ENCODE measurements around the gene PLEKHA5.

PLEKHA5 gene

GRCh38 chr12:19234981-19235871 is 105.7 kb downstream of the PLEKHA5 start:
- DNase-seq: no peak

- no peak for DNase-seq
Observed at GRCh38 chr12:19236656-19237055, 107.1 kb downstream of the PLEKHA5 start.

GRCh38 chr12:19238540-19238939 is 109.0 kb downstream of the PLEKHA5 start:
- DNase-seq: no peak

- no peak for DNase-seq
Observed at GRCh38 chr12:19239102-19239501, 109.6 kb downstream of the PLEKHA5 start.

DNA sequence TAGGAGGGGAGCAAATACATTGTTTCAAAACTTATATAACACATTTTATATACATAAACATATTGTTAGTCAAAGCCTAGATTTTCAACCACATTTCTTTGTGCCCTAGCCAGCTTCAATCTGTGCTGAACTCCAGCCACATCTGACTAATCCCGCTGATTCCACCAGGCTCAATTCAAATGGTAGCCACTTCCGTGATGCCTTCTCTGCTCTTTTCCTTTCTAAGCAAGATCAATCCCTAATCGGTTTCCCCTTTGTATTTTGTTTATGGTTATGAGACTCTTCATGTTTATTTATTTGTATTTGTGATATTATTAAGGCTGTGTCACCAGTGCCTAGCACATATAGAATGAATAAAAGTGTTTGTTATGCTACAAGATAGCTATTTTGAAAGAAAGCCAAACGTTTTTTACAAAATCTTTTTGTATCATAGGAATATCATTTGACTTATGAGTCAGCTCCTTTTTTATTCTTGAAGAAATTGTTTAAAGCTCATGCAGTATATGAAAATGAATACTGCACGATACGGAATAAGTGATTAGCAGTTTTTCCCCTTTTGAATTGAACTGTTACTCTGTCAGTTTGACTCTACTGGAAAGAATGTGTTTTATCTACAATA is 110.2 kb downstream of the PLEKHA5 start:
- DNase-seq: no peak

DNA sequence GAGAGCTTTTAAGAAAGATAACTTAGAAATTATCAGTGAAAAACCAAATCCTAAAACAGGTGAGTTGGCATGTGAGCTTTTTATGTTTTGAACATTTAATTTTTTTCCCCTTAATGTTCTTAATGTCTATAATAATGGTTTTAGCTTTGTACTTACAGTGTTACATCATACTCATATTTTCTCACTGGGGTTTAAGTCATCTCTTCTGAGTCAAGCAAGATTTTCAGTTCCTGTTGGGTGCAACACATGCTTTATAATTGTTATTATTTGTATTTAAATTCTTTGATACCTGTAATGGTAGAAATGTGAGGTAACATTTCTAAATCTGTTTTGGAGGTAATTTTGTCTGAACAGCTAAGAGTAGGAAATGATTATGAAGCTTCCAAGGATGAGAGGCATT is 113.0 kb downstream of the PLEKHA5 start:
- DNase-seq: no peak

DNA sequence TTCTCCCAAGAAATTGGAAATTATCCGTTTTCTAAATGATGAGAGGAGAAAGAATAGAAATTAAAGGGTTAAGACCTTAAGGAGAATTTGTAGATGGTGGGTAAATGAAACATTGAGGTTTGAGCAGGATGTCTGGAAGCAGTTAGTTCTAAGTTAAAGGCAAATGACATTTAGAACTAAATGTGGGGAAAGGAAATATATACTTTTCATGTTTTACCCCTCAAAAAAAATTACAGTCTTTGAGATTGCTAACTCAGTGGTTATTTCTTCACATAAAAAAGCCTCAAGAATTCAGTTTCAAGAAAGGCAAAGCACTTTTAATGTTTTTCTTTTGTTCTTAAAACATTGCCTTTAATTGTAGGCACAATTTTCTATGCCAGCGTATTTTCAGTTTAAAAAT is 114.0 kb downstream of the PLEKHA5 start:
- no peak for DNase-seq

DNA sequence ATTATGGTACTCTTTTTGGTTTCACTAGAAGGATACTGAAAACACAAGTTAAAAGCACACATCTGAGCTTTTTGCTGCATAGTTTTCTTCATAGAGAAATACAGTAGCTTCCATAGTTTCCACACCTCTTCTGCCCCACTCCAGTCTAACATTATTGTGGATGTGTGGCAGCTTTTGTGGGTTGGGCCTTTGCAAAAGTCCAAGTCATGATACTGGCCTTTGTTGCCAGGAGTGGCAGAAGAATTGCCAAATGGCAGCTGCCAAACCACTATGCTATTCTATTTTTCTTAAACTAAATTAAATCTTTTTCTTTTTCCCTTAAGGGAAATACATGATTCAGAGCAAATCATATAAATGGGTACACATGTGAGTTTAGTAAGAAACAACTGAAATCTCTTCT is 114.8 kb downstream of the PLEKHA5 start:
- DNase-seq: no peak

DNA sequence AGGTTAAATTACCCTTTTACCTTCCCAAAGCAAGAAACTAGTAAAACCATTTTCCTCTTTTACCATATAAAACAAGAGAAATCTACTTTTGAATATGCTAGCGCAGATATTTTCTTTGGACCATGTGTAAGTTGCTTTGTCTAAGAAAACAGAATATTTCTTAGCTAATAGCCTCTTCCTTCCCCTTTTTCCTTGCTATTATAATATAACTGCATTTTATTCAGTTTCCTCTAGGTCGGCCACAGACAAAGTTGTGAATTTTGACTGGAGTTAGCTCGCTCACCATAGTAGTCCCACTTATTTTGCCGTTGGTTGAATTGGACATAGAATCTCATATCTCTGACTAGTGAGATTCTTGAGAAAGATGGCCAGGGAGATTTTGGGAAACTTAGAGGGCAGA is 115.6 kb downstream of the PLEKHA5 start:
- DNase-seq: no peak

DNA sequence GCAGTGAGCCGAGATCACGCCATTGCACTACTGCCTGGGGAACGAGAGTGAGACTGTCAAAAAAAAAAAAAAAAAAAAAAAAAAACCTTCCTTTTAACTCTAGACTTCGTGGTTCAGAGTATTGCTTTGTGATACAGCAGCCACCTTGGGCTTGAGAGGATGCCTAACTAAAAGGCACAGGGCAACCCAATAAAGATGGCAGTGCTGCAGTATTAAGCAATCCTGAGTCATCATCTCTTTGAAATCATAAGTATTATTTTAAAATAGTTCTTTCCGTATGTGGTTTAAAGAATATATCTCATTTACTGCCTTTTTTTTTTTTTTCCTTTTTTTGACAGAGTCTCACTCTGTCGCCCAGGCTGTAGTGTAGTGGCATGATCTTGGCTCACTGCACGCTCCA is 116.1 kb downstream of the PLEKHA5 start:
- no peak for DNase-seq

DNA sequence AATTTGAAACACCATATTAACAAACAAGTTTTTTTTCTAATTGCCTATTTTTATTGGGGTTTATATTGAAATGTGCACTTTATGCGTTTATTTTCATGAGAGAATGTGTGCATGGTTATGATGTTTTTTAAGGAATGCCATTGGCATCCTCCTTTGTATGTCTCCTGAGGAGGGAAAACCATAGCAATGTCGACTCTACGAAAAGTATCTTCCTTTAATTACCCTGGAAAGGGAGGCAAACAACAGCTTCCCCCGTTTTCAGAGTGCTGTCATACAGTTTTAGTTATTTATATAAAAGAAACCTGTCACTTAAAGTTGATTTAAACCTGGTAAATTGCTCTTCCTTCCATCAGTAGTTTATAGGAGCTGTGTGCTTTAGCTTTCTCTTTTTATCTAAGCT is 117.4 kb downstream of the PLEKHA5 start:
- no peak for DNase-seq

DNA sequence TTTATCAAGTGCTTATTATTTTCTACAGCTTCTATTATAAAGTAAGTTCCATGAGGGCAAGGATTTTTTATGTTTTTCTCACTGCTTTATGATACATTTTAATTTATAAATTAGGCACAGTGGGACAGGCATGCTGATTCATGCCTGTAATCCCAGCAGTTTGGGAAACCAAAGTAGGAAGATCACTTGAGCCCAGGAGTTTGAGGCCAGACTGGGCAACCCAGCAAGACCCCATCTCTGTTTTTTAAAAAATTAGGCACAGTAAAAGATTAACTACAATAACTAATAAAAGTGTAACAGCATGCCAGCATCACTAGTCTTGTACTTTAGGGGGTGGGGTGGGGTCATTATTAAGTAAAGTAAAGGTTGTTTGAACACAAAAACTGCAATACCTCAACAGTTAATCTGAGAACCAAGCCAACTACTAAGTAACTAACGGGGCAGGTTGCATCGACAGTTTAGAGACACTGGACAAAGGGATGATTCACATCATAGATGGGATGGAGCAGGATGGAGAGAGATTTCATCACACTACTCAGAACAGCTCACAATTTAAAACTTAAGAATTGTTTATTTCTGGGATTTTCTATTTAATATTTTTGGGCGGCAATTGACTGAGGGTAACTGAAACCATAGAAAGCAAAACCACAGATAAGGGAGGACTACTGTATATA is 119.5 kb downstream of the PLEKHA5 start:
- DNase-seq: no peak

GRCh38 chr12:19251481-19252132 is 122.1 kb downstream of the PLEKHA5 start:
- DNase-seq: no peak

GRCh38 chr12:19260135-19260534 is 130.6 kb downstream of the PLEKHA5 start:
- no peak for DNase-seq

DNA sequence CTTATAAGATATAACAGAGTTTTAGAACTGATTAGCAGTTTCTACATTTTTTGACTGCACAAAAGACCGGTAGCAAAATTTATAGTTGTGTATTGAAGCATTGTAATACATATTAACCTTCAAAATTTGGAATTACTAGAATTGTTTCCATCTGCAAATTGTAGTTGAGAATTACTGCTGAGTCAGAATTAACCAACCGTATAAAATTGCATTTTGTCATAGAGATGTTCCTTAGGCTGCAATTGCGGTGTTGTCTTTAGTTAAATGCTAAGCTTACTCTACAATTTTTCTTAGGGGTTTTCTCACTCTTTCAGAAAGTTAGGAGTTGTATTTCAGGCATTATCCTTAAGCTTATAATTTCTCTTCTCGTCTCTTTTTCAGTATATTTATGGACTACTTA is 132.2 kb downstream of the PLEKHA5 start:
- DNase-seq: no peak

DNA sequence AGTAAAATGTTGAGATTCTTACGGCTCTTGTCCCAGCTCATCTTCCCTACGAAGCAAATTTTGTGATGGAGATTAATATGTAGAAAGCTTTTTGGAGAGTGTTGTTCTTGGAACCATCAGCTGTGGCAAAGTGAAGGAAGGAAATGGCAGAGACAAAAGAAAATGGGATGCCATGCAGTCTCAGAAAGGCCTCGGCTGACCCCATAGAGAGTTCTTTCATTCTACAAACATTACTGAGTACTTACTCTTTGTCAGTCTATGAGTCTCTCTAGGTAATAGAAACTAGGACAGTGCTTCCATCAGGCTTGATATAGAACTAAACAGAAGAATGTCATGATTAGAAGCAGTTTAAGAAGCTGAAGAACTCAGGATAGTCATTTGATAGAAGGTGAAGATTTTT is 134.1 kb downstream of the PLEKHA5 start:
- DNase-seq: no peak

- peak; percentile 47 for DNase-seq
Observed at GRCh38 chr12:19273482-19274330, 144.2 kb downstream of the PLEKHA5 start.

DNA sequence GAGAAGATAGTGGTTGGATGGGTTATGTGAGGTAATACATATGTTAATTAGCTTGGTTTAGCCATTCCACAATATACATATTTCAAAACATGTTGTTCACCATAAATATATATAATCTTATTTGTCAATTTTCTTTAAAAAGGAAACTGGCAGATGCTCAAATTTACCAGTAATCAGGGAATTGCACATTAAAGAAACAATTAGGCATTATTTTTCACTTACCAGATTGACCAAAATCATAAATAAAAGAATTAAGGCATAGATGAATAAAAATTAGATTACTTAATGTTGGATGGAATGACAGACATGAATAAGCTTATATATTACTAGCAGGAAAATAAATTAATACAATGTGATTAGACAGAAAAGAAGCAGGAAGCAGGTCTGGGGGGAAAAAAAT is 147.2 kb downstream of the PLEKHA5 start:
- no peak for DNase-seq

DNA sequence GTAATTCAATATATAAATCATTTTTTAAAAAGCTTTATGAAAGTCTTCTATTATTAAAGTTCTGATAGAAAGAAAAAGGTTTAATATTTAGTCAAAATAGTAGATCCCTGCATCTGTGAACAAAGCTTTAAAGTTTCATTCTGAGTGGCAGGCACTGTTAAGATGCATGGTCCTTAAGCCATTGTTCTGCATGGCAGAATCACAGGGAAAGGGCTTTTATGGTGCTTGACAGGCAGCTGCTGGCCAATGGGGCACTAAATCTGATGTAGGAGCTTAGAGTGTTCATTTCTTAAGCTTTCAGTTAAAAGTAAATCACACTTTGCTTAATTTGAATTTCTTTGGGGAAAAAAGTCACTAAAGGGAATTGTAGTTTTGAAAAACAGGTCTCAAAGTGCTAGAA is 148.2 kb downstream of the PLEKHA5 start:
- DNase-seq: no peak

DNA sequence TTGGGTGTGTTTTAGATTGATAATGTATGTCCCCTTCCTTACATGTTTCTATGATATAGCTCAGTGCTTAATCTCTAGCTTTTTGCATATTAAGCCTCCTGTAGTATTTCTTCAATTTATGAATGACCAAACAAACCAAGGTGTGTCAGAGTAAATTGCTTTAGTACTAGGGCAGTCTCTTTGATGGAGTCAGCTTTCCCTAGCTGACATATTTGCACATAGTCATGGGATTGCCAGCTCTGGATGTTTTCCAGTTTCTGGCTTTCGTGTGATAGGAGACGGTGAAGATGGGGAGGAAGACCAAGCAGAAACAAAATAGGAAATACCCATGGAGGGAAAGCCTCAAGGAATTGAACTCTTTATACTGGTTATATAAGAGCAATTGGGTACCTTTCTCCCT is 148.9 kb downstream of the PLEKHA5 start:
- DNase-seq: no peak

DNA sequence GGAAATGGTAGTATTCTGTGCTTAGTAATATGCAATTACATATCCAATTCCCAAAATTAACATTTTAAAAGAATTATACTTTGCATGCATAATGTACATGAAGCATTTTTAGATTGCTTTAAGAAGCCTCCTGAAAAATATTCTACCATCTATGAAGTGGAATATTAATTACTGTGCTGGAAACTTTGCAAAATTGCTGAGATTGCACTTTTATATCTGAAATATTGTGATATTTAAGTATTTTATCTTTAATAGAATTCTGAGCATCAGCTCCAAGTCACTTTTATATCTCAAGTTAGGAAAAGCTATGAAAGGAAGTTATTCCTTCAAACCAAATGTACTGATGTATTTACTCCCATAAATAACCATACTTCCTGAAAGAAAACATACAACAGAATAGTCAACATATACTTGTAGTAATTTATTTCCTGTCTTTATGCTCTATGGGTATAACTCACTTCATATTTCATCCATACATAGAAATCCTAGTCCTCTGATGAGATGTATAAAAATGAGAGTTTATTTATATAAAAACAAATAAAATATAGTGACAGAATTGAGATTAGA is 152.7 kb downstream of the PLEKHA5 start:
- DNase-seq: no peak

DNA sequence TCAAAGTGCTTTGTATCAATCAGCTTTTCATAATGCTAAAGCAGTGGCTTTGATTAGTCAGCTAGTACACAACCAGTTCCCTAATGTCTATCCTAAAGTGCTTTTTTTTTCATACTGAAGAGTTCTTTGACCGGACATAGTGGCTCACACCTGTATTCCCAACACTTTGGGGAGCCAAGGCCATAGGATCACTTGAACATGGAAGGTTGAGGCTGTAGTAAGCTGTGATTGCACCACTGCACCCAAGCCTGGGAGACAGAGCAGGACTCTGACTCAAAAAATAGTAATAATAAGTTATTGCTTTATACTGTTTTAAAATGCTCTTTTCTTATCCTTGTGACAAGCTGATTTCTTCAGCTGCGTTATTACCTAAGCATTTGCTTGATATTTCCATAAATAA is 155.1 kb downstream of the PLEKHA5 start:
- DNase-seq: no peak
